ENCODE results near the gene MAST3.
"Not testable (repeated sequence)": the region's sequence is repeated elsewhere in the genome, so short reads cannot be mapped to it uniquely, and the experiment has no call there.

MAST3 gene

DNA sequence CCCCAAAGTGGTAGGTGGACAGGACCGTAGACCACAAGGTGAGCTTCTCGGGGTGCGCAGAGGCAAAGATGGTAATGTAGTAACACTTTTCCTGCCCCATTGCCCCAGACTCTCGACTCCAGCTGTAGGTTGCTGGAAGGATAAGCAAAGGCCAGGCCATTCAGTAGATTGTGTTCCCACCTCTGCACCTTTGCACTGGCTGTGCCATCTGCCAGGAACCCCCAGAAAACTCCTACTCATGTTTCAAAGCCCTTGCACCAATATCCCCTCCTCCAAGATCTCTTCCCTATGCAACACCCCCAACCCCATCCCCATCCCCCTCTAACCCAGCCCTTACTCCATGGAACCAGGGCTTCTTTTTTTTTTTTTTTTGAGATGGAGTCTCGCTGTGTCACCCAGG is 29.2 kb upstream of the MAST3 start:
- DNase-seq (no peak), ATAC-seq (replicated peaks) (no peak)
- Mint-ChIP-seq H3K4me3 (no peak overlapping the region), H3K27ac (no peak overlapping the region), H3K27me3 (no peaks in the 10 kb centered on the region), H3K36me3 (ENCODE audit: insufficient read depth) (peaks cover 67% of the 10 kb centered on the region), H3K4me1 (ENCODE audit: low read depth in 2 of 2) (peaks cover 5% of the 10 kb centered on the region in 2 donors), H3K9me3 (no peaks in the 10 kb centered on the region)

DNA sequence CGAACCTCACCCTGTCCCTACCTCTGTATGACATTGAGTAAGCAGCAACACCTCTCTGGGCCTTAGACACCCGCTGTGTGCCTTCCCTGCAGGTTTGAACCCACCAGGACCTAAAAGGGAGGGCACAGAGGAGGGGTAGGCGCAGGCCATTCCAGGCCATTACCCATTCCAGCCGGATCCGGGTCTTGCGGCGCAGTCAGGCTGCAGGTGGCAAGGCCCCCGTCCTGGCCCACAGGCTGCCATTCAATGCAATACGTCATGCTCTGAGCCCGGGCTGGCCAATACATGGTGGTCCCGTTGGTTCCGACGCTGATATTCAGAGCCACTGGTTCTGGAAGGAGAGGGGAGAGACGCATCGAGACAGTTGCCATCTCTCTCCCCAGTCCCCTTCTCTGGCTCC is 28.2 kb upstream of the MAST3 start:
- H3K4me1 Mint-ChIP-seq (ENCODE audit: low read depth in 2 of 2) = peaks cover 9 to 11% of the 10 kb centered on the region in 2 donors
- peak overlapping the region in 1 of 2 donors; percentile 35 for H3K27ac Mint-ChIP-seq
- no peaks in the 10 kb centered on the region for H3K27me3 Mint-ChIP-seq
- ATAC-seq (replicated peaks) = no peak
- no peaks in the 10 kb centered on the region for H3K9me3 Mint-ChIP-seq
- no peak for DNase-seq
- no peak overlapping the region for H3K4me3 Mint-ChIP-seq
- H3K36me3 Mint-ChIP-seq (ENCODE audit: insufficient read depth) = peaks cover 69% of the 10 kb centered on the region

DNA sequence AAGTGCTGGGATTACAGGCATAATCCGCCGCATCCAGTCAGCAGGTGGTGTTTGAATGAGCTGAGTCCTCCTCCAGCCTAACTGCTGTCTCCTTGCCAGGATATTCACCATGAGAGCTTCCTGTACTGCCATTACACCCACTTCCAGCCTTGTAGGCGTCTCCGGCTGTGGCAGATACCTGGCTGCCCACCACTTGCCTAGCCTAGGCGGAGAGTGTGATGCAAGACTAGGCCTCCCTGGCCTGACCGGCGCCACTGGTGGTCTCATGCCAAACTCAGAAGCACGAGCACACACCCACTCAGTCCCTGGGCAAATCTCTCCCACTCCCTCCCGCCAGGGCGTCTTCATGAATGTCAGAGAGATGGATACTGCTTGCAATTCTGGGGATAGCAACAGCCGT is 27.4 kb upstream of the MAST3 start:
- H3K4me1 Mint-ChIP-seq (ENCODE audit: low read depth in 2 of 2) = peaks cover 9 to 11% of the 10 kb centered on the region in 2 donors
- ATAC-seq (replicated peaks) (no peak), DNase-seq (no peak)
- no peaks in the 10 kb centered on the region for H3K9me3 Mint-ChIP-seq
- peaks cover 71% of the 10 kb centered on the region for H3K36me3 Mint-ChIP-seq (ENCODE audit: insufficient read depth)
- no peaks in the 10 kb centered on the region for H3K27me3 Mint-ChIP-seq
- H3K4me3 Mint-ChIP-seq = no peak overlapping the region
- peak overlapping the region in 1 of 2 donors; percentile 35 for H3K27ac Mint-ChIP-seq

DNA sequence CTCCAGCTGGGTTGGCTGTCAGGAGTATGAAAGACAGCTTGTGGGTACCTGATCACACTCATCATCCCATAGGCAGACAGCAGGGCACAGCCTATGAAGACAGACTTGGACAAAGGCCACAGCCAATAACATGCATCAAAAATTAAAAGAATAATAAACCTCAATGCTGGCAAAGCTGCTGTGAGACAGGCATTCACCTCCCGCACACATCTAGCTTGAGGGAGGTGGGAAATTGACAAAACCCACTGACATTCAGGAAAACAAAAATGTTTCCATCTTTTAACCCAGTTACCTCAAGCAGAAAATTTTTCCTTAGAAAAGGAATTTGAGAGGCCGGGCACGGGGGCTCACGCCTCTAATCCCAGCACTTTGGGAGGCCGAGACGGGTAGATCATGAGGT is 25.2 kb upstream of the MAST3 start:
- Mint-ChIP-seq H3K27me3 (no peaks in the 10 kb centered on the region), H3K27ac (no peak overlapping the region), H3K36me3 (ENCODE audit: insufficient read depth) (peaks cover 74% of the 10 kb centered on the region), H3K4me3 (no peak overlapping the region), H3K4me1 (ENCODE audit: low read depth in 2 of 2) (peaks cover 9 to 11% of the 10 kb centered on the region in 2 donors), H3K9me3 (no peaks in the 10 kb centered on the region)
- no peak for ATAC-seq (replicated peaks)
- DNase-seq = no peak

DNA sequence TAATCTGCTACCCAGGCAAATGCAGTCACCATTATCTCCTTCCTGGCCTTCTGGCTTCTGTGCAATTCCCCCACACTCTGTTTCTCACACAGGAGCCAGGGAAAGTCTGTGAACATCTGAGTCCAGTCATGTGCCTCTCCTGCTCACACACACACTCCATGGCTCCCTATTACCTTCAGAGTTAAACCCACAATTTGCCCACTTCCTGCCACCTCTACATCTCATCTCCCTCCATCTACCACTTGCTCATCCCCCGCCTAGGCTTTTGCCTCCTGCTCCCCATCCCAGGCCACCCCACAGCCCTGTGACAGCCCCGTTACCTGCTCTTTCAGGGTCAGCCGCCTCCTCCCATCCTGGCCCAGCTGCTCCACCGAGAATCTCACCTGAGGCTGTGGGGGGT is 24.4 kb upstream of the MAST3 start:
- Mint-ChIP-seq H3K4me3 (peak overlapping the region; percentile 33 to 51), H3K4me1 (ENCODE audit: low read depth in 2 of 2) (peaks cover 9 to 11% of the 10 kb centered on the region in 2 donors), H3K36me3 (ENCODE audit: insufficient read depth) (peaks cover 82% of the 10 kb centered on the region), H3K27me3 (no peaks in the 10 kb centered on the region), H3K9me3 (no peaks in the 10 kb centered on the region), H3K27ac (peak overlapping the region; percentile 24 to 93)
- DNase-seq (no peak), ATAC-seq (replicated peaks) (peak; percentile 68)

DNA sequence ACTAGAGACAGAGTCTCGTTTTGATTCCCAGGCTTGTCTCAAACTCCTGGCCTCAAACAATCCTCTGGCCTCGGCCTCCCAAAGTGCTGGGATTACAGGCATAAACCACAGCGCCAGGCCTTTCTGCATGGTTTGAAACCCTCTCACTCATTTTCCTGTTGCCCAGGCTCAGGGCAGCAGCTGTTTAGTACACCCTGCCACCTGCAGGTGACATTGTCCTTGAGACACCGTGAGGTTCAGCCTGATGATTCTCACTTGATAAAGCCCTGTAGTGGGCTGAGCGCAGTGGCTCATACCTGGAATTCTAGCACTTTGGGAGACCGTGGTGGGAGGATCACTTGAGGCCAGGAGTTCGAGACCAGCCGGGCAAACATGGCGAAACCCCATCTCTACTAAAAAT is 23.4 kb upstream of the MAST3 start:
- no peaks in the 10 kb centered on the region for H3K9me3 Mint-ChIP-seq

DNA sequence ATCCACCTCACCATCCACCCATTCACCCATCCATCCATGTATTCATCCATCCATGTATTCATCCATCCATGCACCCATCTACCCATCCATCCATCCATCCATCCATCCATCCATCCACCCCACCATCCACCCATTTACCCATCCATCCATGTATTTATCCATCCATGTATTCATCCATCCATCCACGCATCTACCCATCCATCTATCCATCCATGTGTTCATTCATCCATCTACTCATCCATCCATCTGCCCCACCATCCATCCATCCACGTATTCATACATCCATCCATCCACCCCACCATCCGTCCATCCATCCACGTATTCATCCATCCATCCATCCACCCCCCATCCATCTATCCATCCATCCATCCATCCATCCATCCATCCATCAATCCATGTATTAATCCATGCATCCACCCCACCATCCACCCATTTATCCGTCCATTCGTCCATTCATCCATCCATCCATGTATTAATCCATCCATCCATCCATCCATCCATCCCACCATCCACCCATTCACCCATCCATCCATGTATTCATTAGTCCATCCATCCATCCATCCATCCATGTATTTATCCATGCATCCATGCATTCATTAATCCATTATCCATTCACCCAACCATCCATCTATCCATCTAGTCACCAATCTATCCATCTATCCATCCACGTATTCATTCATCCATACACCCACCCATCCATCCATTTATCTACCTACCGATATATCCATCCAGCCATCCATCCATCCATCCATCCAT is 13.5 kb upstream of the MAST3 start:
- H3K27ac Mint-ChIP-seq = peak overlapping the region in 1 of 2 donors; percentile 13
- no peak for DNase-seq

More for the DNA sequence above, 23.4 kb upstream of the MAST3 start:
- DNase-seq (no peak), ATAC-seq (replicated peaks) (no peak)
- Mint-ChIP-seq H3K27ac (peak overlapping the region in 1 of 2 donors; percentile 93), H3K4me3 (no peak overlapping the region), H3K4me1 (ENCODE audit: low read depth in 2 of 2) (peaks cover 9 to 11% of the 10 kb centered on the region in 2 donors), H3K27me3 (no peaks in the 10 kb centered on the region), H3K36me3 (ENCODE audit: insufficient read depth) (peaks cover 89% of the 10 kb centered on the region)

DNA sequence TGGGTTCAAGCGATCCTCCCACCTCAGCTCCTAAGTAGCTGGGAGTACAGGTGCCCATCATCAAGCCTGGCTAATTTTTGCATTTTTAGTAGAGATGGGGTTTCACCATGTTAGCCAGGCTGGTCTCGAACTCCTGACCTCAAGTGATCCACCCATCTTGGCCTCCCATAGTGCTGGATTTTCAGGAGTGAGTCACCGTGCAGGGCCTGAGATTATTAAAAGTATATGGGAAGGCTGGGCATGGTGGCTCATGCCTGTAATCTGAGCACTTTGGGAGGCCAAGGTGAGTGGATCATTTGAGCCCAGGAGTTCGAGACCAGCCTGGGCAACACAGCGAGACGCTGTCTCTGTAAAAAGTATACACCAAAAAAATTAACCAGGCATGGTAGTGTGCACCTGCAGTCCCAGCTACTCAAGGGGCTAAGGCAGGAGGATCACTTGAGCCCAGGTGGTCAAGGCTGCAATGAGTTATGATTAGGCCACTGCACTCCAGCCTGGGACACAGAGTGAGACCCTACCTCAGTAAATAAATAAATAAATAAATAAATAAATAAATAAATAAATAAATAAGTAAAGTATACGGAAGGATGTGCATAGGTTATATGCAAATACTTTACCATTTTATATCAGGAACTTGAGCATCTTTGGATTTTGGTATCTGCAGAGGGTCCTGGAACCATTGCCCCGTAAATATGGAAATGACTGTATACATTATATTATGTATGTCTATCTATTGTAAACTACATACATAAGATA is 11.7 kb upstream of the MAST3 start:
- H3K4me1 Mint-ChIP-seq (ENCODE audit: low read depth in 2 of 2) = peaks cover 50 to 59% of the 10 kb centered on the region in 2 donors

More for the DNA sequence above, 13.5 kb upstream of the MAST3 start:
- Mint-ChIP-seq H3K9me3 (peaks cover 0 to 14% of the 10 kb centered on the region in 2 donors), H3K36me3 (ENCODE audit: insufficient read depth) (peaks cover 60% of the 10 kb centered on the region), H3K4me1 (ENCODE audit: low read depth in 2 of 2) (peaks cover 33 to 48% of the 10 kb centered on the region in 2 donors), H3K27me3 (no peaks in the 10 kb centered on the region), H3K4me3 (peak overlapping the region; percentile 98 to 100)
- no peak for ATAC-seq (replicated peaks)

DNA sequence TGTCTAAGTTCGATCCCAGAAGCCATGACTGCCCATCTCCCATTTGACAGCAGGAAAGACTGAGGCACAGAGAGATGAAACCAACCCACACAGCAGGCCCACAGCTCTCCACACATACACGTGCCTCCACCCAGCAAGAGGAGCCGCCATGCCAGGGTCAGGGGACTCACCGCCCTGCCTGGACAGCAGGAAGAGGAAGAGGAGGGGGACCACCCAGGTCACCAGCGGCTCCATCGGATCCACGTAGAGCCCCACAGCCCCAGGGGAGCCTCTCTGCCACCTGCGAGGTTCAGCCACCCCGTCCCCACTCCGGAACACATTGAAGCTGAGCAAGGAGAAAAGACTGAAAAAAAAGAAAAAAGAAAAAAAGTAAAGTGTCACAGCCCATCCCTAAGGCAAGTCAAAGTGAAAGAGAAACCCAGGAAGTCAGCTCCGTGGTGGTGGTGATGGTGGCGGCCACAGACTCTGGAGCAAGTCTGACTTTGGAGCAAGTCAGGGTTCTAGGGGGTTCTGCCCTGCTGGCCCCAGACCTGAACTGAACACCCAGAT is 10.9 kb upstream of the MAST3 start, which contains the start of gene IL12RB1:
Gene IL12RB1, minus strand, starts transcription at position 345 of the 549 bp plus-strand sequence. Its CDS starts 111 bp downstream, at position 234.
- ATAC-seq (replicated peaks) (peak; percentile 35), DNase-seq (peak in 2 of 3 experiments; percentile 38 to 49)
- H3K4me1 Mint-ChIP-seq (ENCODE audit: low read depth in 2 of 2) = peaks cover 55 to 64% of the 10 kb centered on the region in 2 donors
- H3K27me3 Mint-ChIP-seq = no peaks in the 10 kb centered on the region
- peaks cover 0 to 14% of the 10 kb centered on the region in 2 donors for H3K9me3 Mint-ChIP-seq
- peaks cover 55% of the 10 kb centered on the region for H3K36me3 Mint-ChIP-seq (ENCODE audit: insufficient read depth)
- peak within 1 kb of the TSS; percentile 98 to 100 for H3K27ac Mint-ChIP-seq
- peak within 1 kb of the TSS; percentile 98 to 100 for H3K4me3 Mint-ChIP-seq

More for the DNA sequence above, 11.7 kb upstream of the MAST3 start:
- H3K4me3 Mint-ChIP-seq = peak overlapping the region; percentile 98 to 100
- peaks cover 0 to 14% of the 10 kb centered on the region in 2 donors for H3K9me3 Mint-ChIP-seq
- H3K27me3 Mint-ChIP-seq = no peaks in the 10 kb centered on the region
- ATAC-seq (replicated peaks) (no peak), DNase-seq (no peak)
- H3K27ac Mint-ChIP-seq = peak overlapping the region; percentile 98 to 100
- H3K36me3 Mint-ChIP-seq (ENCODE audit: insufficient read depth) = peaks cover 58% of the 10 kb centered on the region

DNA sequence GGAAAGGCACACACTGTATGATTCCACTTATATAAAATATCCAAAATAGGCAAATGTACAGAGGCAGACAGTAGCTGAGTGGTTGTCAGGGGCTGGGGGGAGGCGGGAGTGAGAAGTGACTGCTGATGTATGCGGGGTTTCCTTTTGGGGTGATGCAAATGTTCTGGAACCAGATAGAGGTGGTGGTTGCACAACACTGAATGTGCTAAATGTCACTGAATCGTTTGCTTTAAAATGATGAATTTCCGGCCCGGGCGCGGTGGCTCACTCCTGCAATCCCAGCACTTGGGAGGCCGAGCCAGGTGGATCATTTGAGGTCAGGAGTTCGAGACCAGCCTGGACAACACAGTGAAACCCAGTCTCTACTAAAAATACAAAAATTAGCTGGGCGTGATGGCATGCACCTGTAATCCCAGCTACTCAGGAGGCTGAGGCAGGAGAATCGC is 8.5 kb upstream of the MAST3 start:
- not testable (repeated sequence) for H3K9me3 Mint-ChIP-seq, H3K27me3 Mint-ChIP-seq
- Mint-ChIP-seq H3K4me1 (ENCODE audit: low read depth in 2 of 2) (peaks cover 51 to 57% of the 10 kb centered on the region in 2 donors), H3K4me3 (peak overlapping the region; percentile 98 to 100), H3K36me3 (ENCODE audit: insufficient read depth) (peaks cover 43% of the 10 kb centered on the region), H3K27ac (peak overlapping the region; percentile 99 to 100)
- DNase-seq (peak; percentile 68 to 69 (median 69)), ATAC-seq (replicated peaks) (peak; percentile 78)

DNA sequence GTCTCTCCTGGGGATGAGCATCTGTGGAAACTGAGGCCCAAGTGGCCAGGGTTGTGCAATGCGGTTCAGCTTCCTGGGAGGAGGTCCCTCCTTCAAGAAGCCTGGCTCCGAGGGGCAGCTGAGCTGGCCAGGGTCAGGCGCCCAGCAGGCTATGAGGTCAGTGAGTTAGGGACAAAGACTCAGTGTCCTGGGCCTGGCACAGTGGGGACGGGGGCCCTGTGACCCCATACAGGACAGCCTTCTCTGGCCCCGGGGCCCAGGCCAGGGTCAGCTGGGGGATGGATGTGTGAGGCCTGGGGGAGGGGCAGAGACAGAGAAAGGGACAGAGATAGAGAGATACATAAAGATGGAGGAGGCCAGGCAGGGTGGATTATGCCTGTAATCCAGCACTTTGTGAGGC is 7.9 kb upstream of the MAST3 start:
- Mint-ChIP-seq H3K9me3 (peaks cover 0 to under 1% of the 10 kb centered on the region in 2 donors), H3K4me3 (peak overlapping the region; percentile 98 to 100), H3K36me3 (ENCODE audit: insufficient read depth) (peaks cover 43% of the 10 kb centered on the region), H3K27ac (peak overlapping the region; percentile 99 to 100), H3K27me3 (no peaks in the 10 kb centered on the region), H3K4me1 (ENCODE audit: low read depth in 2 of 2) (peaks cover 45 to 51% of the 10 kb centered on the region in 2 donors)
- no peak for DNase-seq
- no peak for ATAC-seq (replicated peaks)

DNA sequence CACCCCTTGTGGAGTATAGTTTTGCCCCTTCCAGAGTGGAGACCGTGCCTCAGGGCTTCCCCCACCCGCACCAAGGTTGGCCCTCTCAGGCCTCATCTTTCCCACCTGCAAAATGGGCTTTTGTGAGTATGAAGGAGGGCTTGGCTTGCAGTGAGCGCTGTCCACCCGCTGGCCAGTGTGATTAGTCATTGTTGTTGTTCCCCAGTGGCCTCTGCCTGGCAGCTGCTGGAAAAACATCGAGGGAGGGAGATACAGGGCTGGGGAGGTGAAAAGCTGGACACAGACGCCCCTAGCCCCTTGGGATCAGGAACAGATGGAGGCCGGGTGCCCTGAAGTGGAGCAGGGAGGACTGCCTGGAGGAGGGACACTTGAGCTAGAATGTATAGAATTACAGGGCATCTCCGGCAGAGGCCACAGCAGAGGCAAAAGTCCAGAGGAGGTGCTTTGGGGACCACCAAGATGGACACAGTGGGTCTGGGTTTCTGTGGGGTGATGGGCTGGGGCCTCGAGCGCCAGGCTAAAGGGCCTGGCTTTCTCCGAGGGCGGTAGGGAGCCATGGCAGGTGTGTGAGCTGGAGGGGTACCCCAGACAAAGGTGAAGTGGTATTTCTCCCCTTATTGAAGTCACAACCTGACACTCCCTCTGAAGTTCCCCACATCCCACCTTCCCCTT is 6.9 kb upstream of the MAST3 start:
- Mint-ChIP-seq H3K27ac (peak overlapping the region; percentile 99 to 100), H3K9me3 (no peaks in the 10 kb centered on the region), H3K36me3 (ENCODE audit: insufficient read depth) (peaks cover 38% of the 10 kb centered on the region), H3K27me3 (no peaks in the 10 kb centered on the region), H3K4me3 (peak overlapping the region; percentile 98 to 100), H3K4me1 (ENCODE audit: low read depth in 2 of 2) (peaks cover 38 to 48% of the 10 kb centered on the region in 2 donors)
- ATAC-seq (replicated peaks) (no peak), DNase-seq (no peak)

DNA sequence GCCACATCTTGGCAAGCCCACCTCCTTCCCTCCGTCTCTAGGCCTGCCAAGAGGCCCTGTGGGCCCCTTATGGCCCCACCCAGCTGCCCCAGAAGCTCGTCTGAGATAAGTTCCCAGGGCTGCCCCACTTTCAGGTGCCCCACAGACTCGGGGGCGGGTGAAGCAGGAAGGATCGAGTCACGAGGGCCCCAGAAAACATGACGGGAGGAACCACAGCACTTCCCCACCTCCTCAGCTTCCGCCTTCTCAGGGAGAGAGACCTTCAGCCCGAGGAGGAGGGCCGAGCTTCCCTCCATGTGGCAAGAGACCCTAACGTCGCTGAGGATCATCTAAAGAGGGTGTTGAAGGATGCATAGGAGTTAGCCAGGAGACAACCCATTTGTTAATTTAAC is 6.4 kb upstream of the MAST3 start:
- Mint-ChIP-seq H3K4me1 (ENCODE audit: low read depth in 2 of 2) (peaks cover 38 to 46% of the 10 kb centered on the region in 2 donors), H3K4me3 (peak overlapping the region; percentile 98 to 100), H3K27me3 (no peaks in the 10 kb centered on the region), H3K36me3 (ENCODE audit: insufficient read depth) (peaks cover 38% of the 10 kb centered on the region), H3K9me3 (no peaks in the 10 kb centered on the region), H3K27ac (peak overlapping the region; percentile 99 to 100)
- peak; percentile 76 for ATAC-seq (replicated peaks)
- peak; percentile 68 to 78 (median 75) for DNase-seq
